Stimulated activated CD4-positive, alpha-beta T cell treated with anti-CD3 and anti-CD28 coated beads, Interleukin-4, amount 100 ng/mL, for 48 hours (primary cell): Measurements from ENCODE around the gene HOXB8.

Experiments used
- DNase-seq, 2 donors: peaks; one replicate each; pipeline ENCODE4 v3.0.0-alpha.2; 2020; ENCODE audit warnings: low read depth in 2 of 2

The HOXB8 gene

DNA sequence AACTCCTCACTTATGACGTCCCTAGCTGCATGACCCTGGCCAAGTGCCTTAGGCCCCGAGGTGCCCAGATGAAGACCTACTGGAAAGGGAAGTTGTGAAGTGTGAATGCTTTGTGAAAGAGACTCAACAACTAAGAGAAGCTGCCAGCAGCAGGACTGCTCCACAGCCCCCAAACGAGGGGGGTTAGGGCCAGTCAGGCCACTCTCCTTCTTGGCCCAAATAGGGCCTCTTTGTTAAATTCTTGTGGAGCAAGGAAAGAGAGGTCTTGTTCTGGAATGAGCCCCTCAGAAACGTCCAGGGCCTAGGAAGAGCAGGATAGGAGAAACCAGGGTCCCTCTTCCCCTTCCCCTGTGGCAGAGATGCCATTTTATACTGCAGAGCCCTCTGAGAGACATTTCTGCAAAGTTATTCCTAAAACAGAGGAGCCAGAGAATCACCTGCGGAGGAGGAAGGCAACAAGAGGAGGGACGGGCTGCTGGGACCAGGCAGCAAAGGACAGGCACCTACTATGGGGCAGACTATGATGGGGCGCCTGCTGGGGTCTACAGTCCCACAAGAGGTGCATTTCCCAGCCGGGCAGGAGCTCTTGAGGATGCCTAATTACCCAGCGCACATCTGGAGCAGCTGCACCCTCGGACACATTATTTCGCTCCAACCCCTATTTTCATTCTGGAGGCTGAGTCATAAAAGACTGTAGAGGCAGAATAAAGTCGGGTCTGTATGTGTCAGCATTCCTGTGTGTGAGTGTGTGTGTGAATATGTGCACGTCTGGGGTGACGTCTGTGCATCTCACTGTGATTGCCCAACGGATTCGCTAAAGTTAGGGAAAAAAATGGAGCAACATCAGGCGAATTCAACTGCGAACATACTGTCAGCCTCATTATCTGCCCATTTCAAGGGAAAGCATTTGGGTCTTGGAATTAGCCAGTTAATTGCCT is 22.5 kb upstream of the HOXB8 start:
- no peak for DNase-seq

- peak; percentile 78 to 80 for DNase-seq
These were observed 21.3 kb upstream of the HOXB8 start for GRCh38 chr17:48636177-48637018.

- DNase-seq, result no peak
These were observed 19.6 kb upstream of the HOXB8 start for GRCh38 chr17:48634493-48635208.

GRCh38 chr17:48633266-48633677 is 18.2 kb upstream of the HOXB8 start:
- no peak for DNase-seq

GRCh38 chr17:48632579-48633265 is 17.6 kb upstream of the HOXB8 start:
- DNase-seq, result no peak

DNA sequence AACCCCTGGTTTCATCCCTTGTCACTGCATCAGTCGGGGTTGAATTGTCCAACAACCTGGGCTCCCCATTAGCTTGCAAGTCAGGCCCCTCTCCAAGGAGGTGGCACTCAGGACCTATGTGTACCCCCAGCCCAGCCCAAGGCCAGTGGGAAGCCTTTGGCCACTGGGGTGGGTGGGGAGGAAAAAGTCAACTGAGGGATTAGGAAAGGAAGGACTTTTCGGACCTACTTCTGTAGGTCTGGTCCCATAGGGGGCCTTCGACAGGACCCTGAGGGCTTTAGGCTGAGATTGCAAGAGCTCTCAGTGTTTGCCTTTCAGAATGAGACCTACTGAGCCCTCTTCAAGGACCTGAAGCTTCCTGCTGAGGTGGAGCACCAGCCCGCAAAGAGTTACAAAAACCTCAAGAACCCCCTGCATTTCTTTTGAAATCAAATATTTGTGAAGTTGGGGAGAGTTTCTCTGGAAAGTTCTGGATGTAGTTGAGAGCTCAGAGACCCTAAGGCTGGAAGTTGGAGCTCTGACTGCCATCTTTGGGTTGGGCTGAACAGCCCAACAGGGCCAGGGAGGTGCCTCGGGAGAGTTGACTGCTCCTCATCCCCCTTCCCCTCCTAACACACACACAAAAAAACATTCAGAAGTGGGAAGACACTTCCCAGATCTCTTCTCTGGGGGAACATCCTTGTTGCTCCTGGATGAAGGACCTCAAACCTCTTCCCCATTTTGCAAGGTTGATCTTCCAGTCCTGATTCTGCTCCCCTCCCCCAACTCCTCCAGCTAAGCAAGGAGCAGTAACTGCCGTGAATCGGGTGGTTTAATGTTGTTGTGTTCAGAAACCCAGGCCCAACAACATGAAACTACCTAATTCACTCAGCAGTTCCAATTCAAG is 16.8 kb upstream of the HOXB8 start:
- DNase-seq, result no peak

DNA sequence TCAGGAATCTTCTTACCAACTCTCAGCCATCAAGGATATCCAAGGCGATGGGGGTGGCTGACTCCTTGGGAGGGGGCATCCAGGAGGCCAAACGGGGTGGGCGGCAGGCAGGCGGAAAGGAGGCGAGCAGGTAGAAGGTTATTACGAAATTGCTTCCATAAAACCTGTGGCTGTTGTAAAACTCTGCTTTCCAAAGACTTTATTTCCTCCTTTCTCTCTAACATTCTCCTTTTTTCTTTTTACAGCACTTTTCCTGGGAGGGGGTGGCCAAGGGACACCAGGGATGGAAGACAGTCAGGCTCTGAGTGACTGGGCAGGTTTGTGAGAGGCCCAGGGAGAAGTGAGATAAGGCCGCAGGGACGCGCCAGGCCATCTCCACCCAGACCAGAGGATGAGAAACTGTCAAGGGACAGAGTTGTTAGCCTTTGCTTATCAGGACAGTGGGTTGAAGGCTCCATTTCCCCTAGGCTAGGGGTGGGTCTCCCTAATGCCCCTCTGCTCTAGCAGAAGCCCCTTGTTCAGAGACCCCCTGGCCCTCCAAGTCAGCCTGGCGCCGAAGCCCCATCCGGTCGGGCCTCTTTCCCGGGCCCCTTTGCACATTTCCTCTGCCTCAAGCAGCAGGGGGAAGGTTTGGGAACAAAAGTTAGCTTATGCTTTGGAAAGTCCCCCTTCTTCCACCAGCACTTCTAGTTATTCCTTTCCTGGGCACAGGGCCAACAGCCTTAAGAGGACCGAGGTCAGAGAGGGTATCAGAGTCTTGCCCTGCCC is 16.0 kb upstream of the HOXB8 start:
- no peak for DNase-seq

DNA sequence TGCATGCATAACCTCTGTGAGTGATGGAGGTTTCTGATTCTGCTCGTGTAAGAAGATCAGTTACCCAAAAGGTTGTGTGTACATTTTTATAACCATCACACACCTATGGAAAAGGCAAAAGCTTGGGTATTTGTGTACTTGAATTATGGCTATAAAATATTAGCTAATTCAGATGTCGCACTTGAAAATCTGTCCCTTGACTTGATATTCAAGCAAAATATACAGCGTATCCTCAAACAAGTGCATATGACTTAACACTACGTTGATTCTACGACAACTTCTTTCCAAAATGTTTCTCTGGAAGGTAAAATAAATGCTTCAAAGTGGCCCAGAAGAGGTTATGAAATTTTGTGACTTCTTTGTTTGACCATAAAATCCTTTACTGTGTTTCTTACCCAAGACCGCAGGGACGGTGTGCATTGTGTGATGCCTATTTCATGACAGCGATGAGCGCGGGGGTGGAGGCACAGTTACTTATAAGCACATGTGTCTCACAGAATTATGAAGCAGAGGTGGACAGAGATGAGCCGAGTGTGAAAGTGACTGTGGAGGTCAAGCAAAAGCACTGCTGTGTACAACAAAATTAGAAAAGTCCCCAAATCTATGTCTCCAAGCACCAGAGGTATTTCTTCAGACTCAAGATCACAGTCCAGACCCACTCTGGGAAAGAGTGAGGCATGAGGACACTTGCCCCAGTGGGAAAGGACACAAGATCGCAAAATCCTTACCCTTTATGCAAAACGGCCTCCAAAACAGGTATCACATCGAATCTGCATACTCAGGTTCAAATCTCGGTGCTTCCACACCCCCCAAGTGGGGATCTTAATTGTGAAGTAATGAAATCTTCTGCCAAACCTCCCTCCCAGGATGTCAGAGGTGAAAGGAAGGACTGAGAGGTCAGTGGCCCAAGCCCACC is 15.2 kb upstream of the HOXB8 start:
- DNase-seq, result no peak

- DNase-seq, result no peak
These were observed 14.3 kb upstream of the HOXB8 start for GRCh38 chr17:48629411-48629759.

- DNase-seq, result no peak
These were observed 13.7 kb upstream of the HOXB8 start for GRCh38 chr17:48628649-48629410.

- DNase-seq, result no peak
These were observed 12.8 kb upstream of the HOXB8 start for GRCh38 chr17:48627623-48628521.

GRCh38 chr17:48627118-48627597 is 12.1 kb upstream of the HOXB8 start:
- no peak for DNase-seq

GRCh38 chr17:48626245-48627117 is 11.4 kb upstream of the HOXB8 start, which contains the start of gene HOXB9:
Gene HOXB9 (minus strand): TSS chr17:48626358. CDS start chr17:48626269, 89 bp downstream.
- DNase-seq, result no peak

DNA sequence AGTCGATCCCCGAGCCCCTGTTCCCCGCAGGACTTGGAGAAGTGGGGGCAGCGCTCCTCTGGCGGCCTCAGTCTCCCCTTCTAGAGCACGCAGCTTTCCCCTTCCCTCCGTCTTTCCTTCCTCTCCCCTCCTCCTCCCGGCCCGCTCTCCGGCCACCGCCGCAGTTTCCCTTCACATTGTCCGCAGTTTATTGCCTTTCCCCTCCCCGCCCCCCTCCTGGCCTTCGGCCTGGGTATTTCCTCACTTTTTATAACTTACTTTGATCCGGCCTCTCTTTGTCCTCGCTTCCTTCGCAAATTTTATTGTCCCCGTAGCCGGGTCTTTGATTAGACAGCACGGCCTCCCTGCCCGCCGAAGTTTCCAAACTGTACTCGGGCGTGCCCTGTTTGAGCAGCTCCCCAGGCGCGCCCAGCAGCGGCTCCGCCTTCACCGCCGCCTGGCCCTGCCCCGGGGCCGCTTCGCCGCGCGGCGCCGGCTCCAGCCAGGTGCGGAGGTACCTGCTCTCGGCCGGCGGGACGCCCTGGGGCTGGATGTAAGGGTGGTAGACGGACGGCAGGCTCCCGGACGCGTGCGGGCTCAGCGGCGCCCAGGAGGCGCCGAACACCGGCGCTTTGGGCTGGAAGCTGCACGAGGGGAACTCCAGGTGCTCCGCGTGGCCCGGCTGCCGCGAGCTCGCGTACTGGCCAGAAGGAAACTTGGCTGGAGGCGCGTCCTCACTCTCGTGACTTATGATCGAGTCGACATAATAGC is 10.6 kb upstream of the HOXB8 start:
- no peak for DNase-seq
